SK-N-SH (cell line): Measurements from ENCODE around the gene FA2H. TPM values are rescaled to one million over a fixed set of nuclear protein-coding genes. Genes with fewer than 3 reads are reported as not detected.
A peak's percentile ranks its signal among the peaks of the same experiment; 100 is the strongest.
"Not testable (repeated sequence)": the region's sequence is repeated elsewhere in the genome, so short reads cannot be mapped to it uniquely, and the experiment has no call there.

Experiments used
- CTCF ChIA-PET: fragments of 300-600, 350-600 bp; formaldehyde crosslinking; extraction: SDS; loops from one replicate; lab custom pipeline; 2021; lab: Yijun Ruan, JAX
- POLR2A ChIA-PET: fragments of 350-600 bp; sonication (Branson Sonifier 250); formaldehyde crosslinking; extraction: SDS; loops from one replicate; lab custom pipeline; 2020; ENCODE audit warnings: antibody characterized with exemption, inconsistent platforms; lab: Yijun Ruan, JAX
- DNase-seq: peaks from one replicate; pipeline ENCODE4 v3.0.0; 2012
- H2AFZ ChIP-seq: fragments of 200-600 bp; sonication (generic); 2 replicates; pipeline ENCODE4 v1.8.1; 2016; ENCODE audit warnings: antibody characterized with exemption, mild to moderate bottlenecking, low read depth
- H3F3A ChIP-seq: fragments of 200-600 bp; sonication (generic); replicated peaks from 2 replicates; pipeline ENCODE3; 2016; ENCODE audit warnings: antibody characterized with exemption, mild to moderate bottlenecking; ENCODE audit not compliant: insufficient read depth
- H3K27ac ChIP-seq, 2 experiments: fragments of 200-500 bp in 1 of 2; fragments of 200-600 bp in 1 of 2; sonication (Bioruptor generic) in 1 of 2; sonication (generic), shearing (Covaris generic) in 1 of 2; 2 replicates each; pipeline versions ENCODE4 v1.5.1 to v1.6.1; 2014 to 2016; ENCODE audit warnings: low read depth in 2 of 2, inconsistent platforms in 1 of 2, low read length in 1 of 2, mild to moderate bottlenecking in 1 of 2, mixed read lengths in 1 of 2
- H3K27me3 ChIP-seq: fragments of 200-600 bp; sonication (generic), shearing (Covaris generic); 2 replicates; pipeline ENCODE4 v1.6.1; 2016; ENCODE audit warnings: mixed run types; ENCODE audit not compliant: insufficient read depth
- H3K36me3 ChIP-seq, 2 experiments: fragments of 200-500 bp in 1 of 2; fragments of 200-600 bp in 1 of 2; sonication (Bioruptor generic) in 1 of 2; sonication (generic) in 1 of 2; replicated peaks in 1 of 2; 2 replicates each; pipeline versions ENCODE3 to v1.5.1; 2014 to 2016; ENCODE audit warnings: low read length in 1 of 2, mild to moderate bottlenecking in 1 of 2; ENCODE audit not compliant: insufficient read depth in 2 of 2, control insufficient read depth in 1 of 2
- H3K4me1 ChIP-seq, 2 experiments: fragments of 200-500 bp in 1 of 2; fragments of 200-600 bp in 1 of 2; sonication (Bioruptor generic) in 1 of 2; sonication (generic), shearing (Covaris generic) in 1 of 2; 2 replicates each; pipeline versions ENCODE4 v1.5.1 to v1.6.1; 2014 to 2016; ENCODE audit warnings: low read depth in 1 of 2, low read length in 1 of 2, mixed run types in 1 of 2; ENCODE audit not compliant: insufficient read depth in 2 of 2, control insufficient read depth in 1 of 2
- H3K4me2 ChIP-seq: fragments of 200-600 bp; sonication (generic), shearing (Covaris generic); 2 replicates; pipeline ENCODE4 v1.6.1; 2017; ENCODE audit warnings: mixed run types
- H3K4me3 ChIP-seq, 2 experiments: fragments of 200-500 bp in 1 of 2; fragments of 200-600 bp in 1 of 2; sonication (Bioruptor generic) in 1 of 2; sonication (generic), shearing (Covaris generic) in 1 of 2; 2 replicates each; pipeline versions ENCODE4 v1.5.1 to v1.8.1; 2014 to 2016; ENCODE audit warnings: low read depth in 2 of 2, inconsistent platforms in 1 of 2, low read length in 1 of 2, mild to moderate bottlenecking in 1 of 2, mixed read lengths in 1 of 2, moderate library complexity in 1 of 2
- H3K79me2 ChIP-seq: fragments of 200-600 bp; sonication (generic); 2 replicates; pipeline ENCODE4 v1.8.1; 2017; ENCODE audit warnings: mild to moderate bottlenecking; ENCODE audit not compliant: insufficient read depth
- H3K9ac ChIP-seq: fragments of 200-600 bp; sonication (generic); 2 replicates; pipeline ENCODE4 v1.6.1; 2017; ENCODE audit warnings: mixed run types
- H3K9me2 ChIP-seq: fragments of 200-600 bp; sonication (generic); 2 replicates; pipeline ENCODE4 v1.6.1; 2017; ENCODE audit warnings: mixed run types
- H3K9me3 ChIP-seq: fragments of 200-600 bp; sonication (generic); 2 replicates; pipeline ENCODE4 v1.6.1; 2017; ENCODE audit warnings: mixed run types, mild to moderate bottlenecking, moderate library complexity
- H4K20me1 ChIP-seq: fragments of 200-600 bp; sonication (generic); 2 replicates; pipeline ENCODE4 v1.6.1; 2017; ENCODE audit warnings: mild to moderate bottlenecking, mixed run types; ENCODE audit not compliant: insufficient read depth
- CHD2 ChIP-seq: fragments of 150-350 bp; IDR thresholded peaks from 2 replicates; pipeline ENCODE4 v1.6.1; 2018; ENCODE audit warnings: low read length; ENCODE audit not compliant: partially characterized antibody
- ELF1 ChIP-seq: IDR thresholded peaks from 2 replicates; pipeline ENCODE4 v1.4.0; 2012
- FOXJ3 ChIP-seq: sonication (generic); formaldehyde crosslinking; IDR thresholded peaks from 2 replicates; pipeline ENCODE4 v1.5.1; 2020; ENCODE audit warnings: mild to moderate bottlenecking, missing genetic modification reagents
- FOXM1 ChIP-seq: IDR thresholded peaks from 2 replicates; pipeline ENCODE4 v1.4.0; 2012; ENCODE audit warnings: low read depth, mild to moderate bottlenecking
- GABPA ChIP-seq: IDR thresholded peaks from 2 replicates; pipeline ENCODE4 v1.4.0; 2012; ENCODE audit warnings: low read depth, mild to moderate bottlenecking
- MXI1 ChIP-seq: IDR thresholded peaks from 2 replicates; pipeline ENCODE4 v1.6.1; 2012; ENCODE audit warnings: mild to moderate bottlenecking, low read depth, low read length, improper control_type of control experiment
- NRF1 ChIP-seq: IDR thresholded peaks from 2 replicates; pipeline ENCODE4 v1.6.1; 2012; ENCODE audit warnings: low read depth, mild to moderate bottlenecking, low read length
- PBX3 ChIP-seq: IDR thresholded peaks from 2 replicates; pipeline ENCODE4; 2012
- POLR2AphosphoS5 ChIP-seq: IDR thresholded peaks from 2 replicates; pipeline ENCODE4 v1.6.1; 2012; ENCODE audit warnings: low read depth, low read length
- RCOR1 ChIP-seq: fragments of 150-350 bp; IDR thresholded peaks from 2 replicates; pipeline ENCODE4 v1.6.1; 2017; ENCODE audit warnings: antibody characterized with exemption, low read length
- SIN3A ChIP-seq: IDR thresholded peaks from 2 replicates; pipeline ENCODE4 v1.6.1; 2012; ENCODE audit warnings: low read depth, mild to moderate bottlenecking, low read length, moderate library complexity, borderline replicate concordance
- SMC3 ChIP-seq: IDR thresholded peaks from 2 replicates; pipeline ENCODE4 v1.6.1; 2012; ENCODE audit warnings: low read depth, low read length, improper control_type of control experiment
- TAF1 ChIP-seq: IDR thresholded peaks from 2 replicates; pipeline ENCODE4 v1.6.1; 2012; ENCODE audit warnings: low read depth, mild to moderate bottlenecking, low read length, moderate library complexity, borderline replicate concordance
- ZBTB33 ChIP-seq: IDR thresholded peaks from 2 replicates; pipeline ENCODE4 v1.4.0; 2012; ENCODE audit warnings: low read depth, borderline replicate concordance
- WGBS: methylation state at CpG from one replicate; pipeline ENCODE4 v1.1.6; 2017; ENCODE audit warnings: low lambda C conversion rate; 5-methylcytosine and 5-hydroxymethylcytosine counted together
- polyA plus RNA-seq, 3 experiments: library from polyadenylated mRNA; depleted of rRNA; stranded (reverse); fragments of >200 nt; gene quantifications; 2 replicates each; pipeline ENCODE4 v1.2.3, GENCODE V29; 2012
- TF ChIP-seq, protein P1 (sequence below): fragments of 150-350 bp; IDR thresholded peaks from 2 replicates; pipeline ENCODE4 v1.6.1; 2016; ENCODE audit warnings: mild to moderate bottlenecking, low read depth, low read length

FA2H gene
- polyA plus RNA-seq, 1 of the 3 experiments (the other 2 are of a cell fraction) = not detected

- H3F3A ChIP-seq, H3K27me3 ChIP-seq, H3K4me1 ChIP-seq, H3K4me3 ChIP-seq, H3K4me2 ChIP-seq, H2AFZ ChIP-seq, DNase-seq, H4K20me1 ChIP-seq, POLR2A ChIA-PET, H3K27ac ChIP-seq, H3K9ac ChIP-seq, H3K9me3 ChIP-seq, H3K9me2 ChIP-seq: not testable (repeated sequence)
- CTCF ChIA-PET = interaction anchor here (1.0 to 3.2 kb wide), 3 partner anchors 18 to 194 kb away, joined by 3 to 14 read pairs (median 7); no protein-coding TSS in a partner anchor
- H3K79me2 ChIP-seq = peaks cover 28% of the 10 kb centered on the region
- WGBS = 93% methylated on average over 10 of the region's 10 CpGs
- H3K36me3 ChIP-seq = peaks cover 4 to 15% of the 10 kb centered on the region in 2 experiments
Observed at GRCh38 chr16:74668877-74669276, 105.7 kb downstream of the FA2H start.

DNA sequence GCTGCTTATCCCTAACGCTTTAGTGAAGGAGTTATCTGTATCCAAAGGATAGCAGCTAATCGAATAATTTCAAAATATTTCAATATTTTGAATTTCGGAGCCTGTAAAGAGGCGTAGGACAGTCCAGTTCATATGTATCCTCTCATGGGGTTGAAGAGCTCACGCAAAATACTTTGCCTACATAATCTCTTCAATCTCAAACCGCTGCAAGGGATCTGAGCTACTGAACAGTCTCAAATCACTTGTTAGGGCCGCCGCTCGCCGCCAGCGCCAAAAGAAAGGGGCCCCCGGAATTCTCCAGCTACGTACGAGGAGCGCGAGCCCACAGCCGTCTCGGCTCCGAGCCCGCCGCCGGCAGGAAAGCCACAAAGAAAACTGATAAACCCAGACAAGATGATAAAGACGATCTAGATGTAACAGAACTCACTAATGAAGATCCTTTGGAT, 107.3 kb downstream of the FA2H start:
- peak overlapping the region; percentile 61 to 82 for H3K4me3 ChIP-seq
- H3K36me3 ChIP-seq = peaks cover 16 to 24% of the 10 kb centered on the region in 2 experiments
- peak overlapping the region; percentile 100 for H2AFZ ChIP-seq
- H3K79me2 ChIP-seq = peaks cover 44% of the 10 kb centered on the region
- H3K27ac ChIP-seq = peak overlapping the region; percentile 6 to 23; a peak in 2 of 4 replicates
- TF ChIP-seq MXI1 (no peak), GABPA (no peak), FOXJ3 (CRISPR knock-in tag) (no peak), POLR2AphosphoS5 (no peak), ZBTB33 (no peak)
- TF ChIP-seq, all 33 proteins: peak for 0
- H3K9me3 ChIP-seq = no peaks in the 10 kb centered on the region
- H3K9me2 ChIP-seq = no peaks in the 10 kb centered on the region
- WGBS = 23% methylated on average over 23 of the region's 23 CpGs
- ChIA-PET POLR2A (interaction anchor here (0.6 to 1.3 kb wide), 5 partner anchors 17 to 60 kb away, joined by 3 to 5 read pairs (median 3); partner anchors contain the start of gene GLG1), CTCF (interaction anchor here (1.4 to 3.2 kb wide), 4 partner anchors 11 to 195 kb away, joined by 4 to 14 read pairs (median 7); no protein-coding TSS in a partner anchor)
- H3K4me1 ChIP-seq = peaks cover 0 to 5% of the 10 kb centered on the region in 2 experiments; a peak in 2 of 4 replicates
- H3K4me2 ChIP-seq = peak overlapping the region; percentile 72
- H3K9ac ChIP-seq = peak overlapping the region; percentile 56; the same call in 1 of the 2 replicates
- DNase-seq = peak; percentile 24
- H3K27me3 ChIP-seq = no peaks in the 10 kb centered on the region
- H3F3A ChIP-seq = no peaks in the 10 kb centered on the region
- H4K20me1 ChIP-seq = no peaks in the 10 kb centered on the region

- H3K4me1 ChIP-seq = peaks cover 0 to 5% of the 10 kb centered on the region in 2 experiments; a peak in 2 of 4 replicates
- no peaks in the 10 kb centered on the region for H3F3A ChIP-seq
- peak; percentile 98 for DNase-seq
- peak within 1 kb of the TSS; percentile 79 to 82 for H3K4me3 ChIP-seq
- no peaks in the 10 kb centered on the region for H4K20me1 ChIP-seq
- H3K9me3 ChIP-seq = no peaks in the 10 kb centered on the region
- peak within 1 kb of the TSS; percentile 95 for H3K4me2 ChIP-seq
- ChIA-PET CTCF (interaction anchor here (1.4 to 3.2 kb wide), 3 partner anchors 10 to 196 kb away, joined by 4 to 14 read pairs (median 7); no protein-coding TSS in a partner anchor), POLR2A (interaction anchor here (0.6 to 1.3 kb wide), 4 partner anchors 18 to 60 kb away, joined by 3 to 5 read pairs (median 3); partner anchors contain the start of gene GLG1)
- under 1% methylated on average over 20 of the region's 63 CpGs for WGBS
- no peaks in the 10 kb centered on the region for H3K9me2 ChIP-seq
- H2AFZ ChIP-seq = peak within 1 kb of the TSS; percentile 100
- no peaks in the 10 kb centered on the region for H3K27me3 ChIP-seq
- H3K79me2 ChIP-seq = peaks cover 50% of the 10 kb centered on the region
- H3K9ac ChIP-seq = peak within 1 kb of the TSS; percentile 94
- H3K27ac ChIP-seq = peak within 1 kb of the TSS; percentile 67
- H3K36me3 ChIP-seq = peaks cover 17 to 27% of the 10 kb centered on the region in 2 experiments
- TF ChIP-seq NRF1 (no peak), SMC3 (no peak), ELF1 (peak; percentile 91), TAF1 (peak; percentile 93; the same call in 1 of the 2 replicates), RCOR1 (no peak), CHD2 (peak; percentile 93), SIN3A (peak; percentile 78; the same call in 1 of the 2 replicates), PBX3 (peak; percentile 98), MXI1 (peak; percentile 65; the same call in 1 of the 2 replicates), FOXM1 (peak; percentile 72; the same call in 1 of the 2 replicates)
- TF ChIP-seq, protein P1, sequence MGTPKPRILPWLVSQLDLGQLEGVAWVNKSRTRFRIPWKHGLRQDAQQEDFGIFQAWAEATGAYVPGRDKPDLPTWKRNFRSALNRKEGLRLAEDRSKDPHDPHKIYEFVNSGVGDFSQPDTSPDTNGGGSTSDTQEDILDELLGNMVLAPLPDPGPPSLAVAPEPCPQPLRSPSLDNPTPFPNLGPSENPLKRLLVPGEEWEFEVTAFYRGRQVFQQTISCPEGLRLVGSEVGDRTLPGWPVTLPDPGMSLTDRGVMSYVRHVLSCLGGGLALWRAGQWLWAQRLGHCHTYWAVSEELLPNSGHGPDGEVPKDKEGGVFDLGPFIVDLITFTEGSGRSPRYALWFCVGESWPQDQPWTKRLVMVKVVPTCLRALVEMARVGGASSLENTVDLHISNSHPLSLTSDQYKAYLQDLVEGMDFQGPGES = peak; percentile 90
Observed at GRCh38 chr16:74666425-74667254, 108.0 kb downstream of the FA2H start, which contains the start of gene RFWD3. TSS of gene RFWD3 (minus strand) at chr16:74666877. CDS start at chr16:74661449, 5,428 bp downstream.
